Nephron (organoid): ENCODE results near the gene KDF1.
A peak's percentile ranks its signal among the peaks of the same experiment; 100 is the strongest.

Experiments used
- H3K27ac Mint-ChIP-seq, 3 experiments: 2 replicates each; pipeline ENCODE4 v1.8.0; 2020; ENCODE audit warnings: mixed read lengths in 3 of 3, mild to moderate bottlenecking in 2 of 3, moderate library complexity in 1 of 3
- H3K27me3 Mint-ChIP-seq: 2 replicates; pipeline ENCODE4 v1.8.0; 2021; ENCODE audit warnings: low read depth, mild to moderate bottlenecking, moderate library complexity, mixed read lengths
- H3K36me3 Mint-ChIP-seq: 2 replicates; pipeline ENCODE4 v1.8.0; 2020; ENCODE audit warnings: low read depth, mixed read lengths
- H3K4me1 Mint-ChIP-seq: 2 replicates; pipeline ENCODE4 v1.8.0; 2020; ENCODE audit warnings: mixed read lengths
- H3K4me3 Mint-ChIP-seq, 3 experiments: 2 replicates each; pipeline ENCODE4 v1.8.0; 2020; ENCODE audit warnings: mild to moderate bottlenecking in 3 of 3, mixed read lengths in 3 of 3, moderate library complexity in 2 of 3
- H3K9me3 Mint-ChIP-seq: 2 replicates; pipeline ENCODE4 v1.8.0; 2020; ENCODE audit warnings: mixed read lengths
- CTCF ChIP-seq, 3 experiments: fragments of 200-600 bp; sonication (generic); IDR thresholded peaks; one replicate each; pipeline ENCODE4 v1.5.0; 2021; ENCODE audit warnings: antibody characterized with exemption in 3 of 3; ENCODE audit not compliant: unreplicated experiment in 3 of 3

The KDF1 gene

DNA sequence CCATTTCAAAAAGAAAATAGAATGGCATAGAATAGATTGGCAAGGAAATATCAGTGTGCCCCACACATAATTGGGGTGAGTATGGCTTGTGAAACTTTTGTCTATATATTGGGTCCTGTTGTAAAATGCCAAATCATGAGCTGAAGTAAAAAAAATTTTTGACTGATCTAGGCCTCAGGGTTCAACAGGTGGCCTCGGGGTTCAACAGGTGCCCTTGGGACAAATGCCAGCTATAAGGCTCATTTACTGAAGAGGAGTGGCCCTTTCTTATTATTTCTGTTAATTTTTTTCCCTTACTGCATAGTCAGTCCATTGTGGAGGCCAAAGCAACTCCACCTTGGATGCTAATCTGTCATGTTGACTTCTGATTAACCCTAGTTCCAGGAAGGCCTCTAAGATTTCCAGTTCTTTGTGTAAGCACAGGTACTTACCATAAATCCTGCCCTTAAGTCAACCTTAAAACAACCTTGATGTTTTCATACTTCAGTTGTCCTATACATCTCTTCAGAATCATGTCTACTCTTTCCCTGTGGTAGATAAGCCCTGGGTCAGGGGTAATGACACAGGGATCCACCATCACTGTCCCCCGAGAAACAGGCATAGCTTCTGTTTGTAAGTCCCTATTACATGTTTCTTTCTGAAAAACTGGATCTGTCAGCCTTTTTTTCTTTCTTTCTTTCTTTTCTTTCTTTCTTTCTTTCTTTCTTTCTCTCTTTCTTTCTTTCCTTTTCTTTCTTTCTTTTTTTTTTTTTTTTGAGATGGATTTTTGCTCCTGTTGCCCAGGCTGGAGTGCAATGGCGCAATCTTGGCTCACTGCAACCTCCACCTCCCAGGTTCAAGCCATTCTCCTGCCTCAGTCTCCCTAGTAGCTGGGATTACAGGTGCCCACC is 16.6 kb upstream of the KDF1 start:
- Mint-ChIP-seq H3K9me3 (no peaks in the 10 kb centered on the region), H3K27me3 (peaks cover 3% of the 10 kb centered on the region), H3K36me3 (no peaks in the 10 kb centered on the region), H3K4me1 (peaks cover 8% of the 10 kb centered on the region), H3K4me3 (no peak overlapping the region), H3K27ac (no peak overlapping the region)
- no peak for TF ChIP-seq CTCF (IDR thresholded peaks at IDR 0.05; ENCODE audit: unreplicated experiment in 3 of 3)

GRCh38 chr1:26972821-26973220 is 12.6 kb upstream of the KDF1 start:
- no peak overlapping the region for H3K4me3 Mint-ChIP-seq
- peaks cover 3% of the 10 kb centered on the region for H3K27me3 Mint-ChIP-seq
- peaks cover 8% of the 10 kb centered on the region for H3K4me1 Mint-ChIP-seq
- no peaks in the 10 kb centered on the region for H3K9me3 Mint-ChIP-seq
- TF ChIP-seq CTCF (IDR thresholded peaks at IDR 0.05; ENCODE audit: unreplicated experiment in 3 of 3) = no peak
- H3K36me3 Mint-ChIP-seq = no peaks in the 10 kb centered on the region
- peak overlapping the region in 2 of 3 experiments; percentile 16 to 17 for H3K27ac Mint-ChIP-seq

DNA sequence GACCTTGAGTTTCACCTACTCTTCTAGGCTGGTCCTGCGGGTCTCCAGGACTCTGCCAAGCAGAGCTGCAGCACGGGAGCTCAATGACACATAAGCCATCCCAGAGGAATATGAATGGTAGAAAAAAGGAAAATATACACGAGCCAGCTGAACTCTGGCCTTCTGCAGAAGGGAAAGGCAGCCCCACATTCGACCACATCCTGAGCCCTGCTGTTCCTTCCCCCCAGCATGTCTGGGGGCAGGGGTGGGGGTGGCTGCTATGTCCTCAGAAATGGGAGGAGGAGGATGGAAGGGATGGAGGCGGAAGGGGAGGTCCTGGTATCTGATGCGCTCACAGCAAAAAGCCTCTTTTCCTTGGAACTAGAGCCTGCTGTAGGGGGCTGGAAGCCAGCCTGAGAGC is 12.1 kb upstream of the KDF1 start:
- no peak for TF ChIP-seq CTCF (IDR thresholded peaks at IDR 0.05; ENCODE audit: unreplicated experiment in 3 of 3)
- Mint-ChIP-seq H3K4me3 (no peak overlapping the region), H3K4me1 (peaks cover 8% of the 10 kb centered on the region), H3K9me3 (no peaks in the 10 kb centered on the region), H3K36me3 (no peaks in the 10 kb centered on the region), H3K27me3 (peaks cover 3% of the 10 kb centered on the region), H3K27ac (peak overlapping the region in 2 of 3 experiments; percentile 16 to 17)

GRCh38 chr1:26971590-26971989 is 11.3 kb upstream of the KDF1 start:
- Mint-ChIP-seq H3K36me3 (no peaks in the 10 kb centered on the region), H3K27ac (no peak overlapping the region), H3K27me3 (peaks cover 7% of the 10 kb centered on the region), H3K4me1 (peaks cover 8% of the 10 kb centered on the region), H3K4me3 (no peak overlapping the region), H3K9me3 (no peaks in the 10 kb centered on the region)
- no peak for TF ChIP-seq CTCF (IDR thresholded peaks at IDR 0.05; ENCODE audit: unreplicated experiment in 3 of 3)

DNA sequence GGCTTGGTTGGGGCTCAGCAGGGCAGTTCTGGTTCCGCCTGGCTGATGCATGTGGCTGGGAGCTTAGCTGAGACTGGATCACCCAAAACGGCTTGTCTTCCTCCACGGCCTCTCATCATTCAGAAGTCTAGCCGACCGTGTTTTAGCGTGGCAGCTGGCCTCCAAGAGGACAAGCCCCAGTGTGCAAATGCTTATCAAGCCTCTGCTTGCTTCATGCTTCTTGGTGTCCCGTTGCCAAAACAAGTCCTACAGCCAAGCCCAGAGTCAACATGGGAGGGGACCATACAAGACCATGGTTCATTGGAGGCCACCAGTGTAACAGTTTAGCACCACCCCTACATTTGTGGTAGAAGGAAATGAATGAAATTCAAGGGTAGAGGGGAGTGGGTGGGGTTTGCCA is 10.5 kb upstream of the KDF1 start:
- H3K4me3 Mint-ChIP-seq = no peak overlapping the region
- no peaks in the 10 kb centered on the region for H3K9me3 Mint-ChIP-seq
- peaks cover 8% of the 10 kb centered on the region for H3K4me1 Mint-ChIP-seq
- TF ChIP-seq CTCF (IDR thresholded peaks at IDR 0.05; ENCODE audit: unreplicated experiment in 3 of 3) = no peak
- peaks cover 14% of the 10 kb centered on the region for H3K27me3 Mint-ChIP-seq
- H3K36me3 Mint-ChIP-seq = no peaks in the 10 kb centered on the region
- no peak overlapping the region for H3K27ac Mint-ChIP-seq

DNA sequence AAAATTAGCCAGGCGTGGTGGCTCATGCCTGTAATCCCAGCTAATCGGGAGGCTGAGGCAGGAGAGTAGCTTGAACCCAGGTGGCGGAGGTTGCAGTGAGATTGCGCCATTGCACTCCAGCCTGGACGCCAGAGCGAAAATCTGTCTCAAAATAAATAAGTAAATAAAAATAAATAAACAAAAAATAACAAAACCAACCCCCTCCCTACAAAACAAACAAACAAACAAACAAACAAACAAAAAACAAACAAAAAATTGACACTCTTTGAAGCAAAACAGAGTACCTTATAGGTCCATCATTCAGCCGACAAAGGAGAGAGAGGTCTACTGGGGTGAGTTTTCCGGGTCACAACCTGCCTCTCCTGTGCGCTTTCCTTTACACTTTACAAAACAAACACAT is 5.4 kb upstream of the KDF1 start:
- Mint-ChIP-seq H3K27me3 (peaks cover 56% of the 10 kb centered on the region), H3K9me3 (no peaks in the 10 kb centered on the region), H3K4me3 (no peak overlapping the region), H3K36me3 (no peaks in the 10 kb centered on the region), H3K27ac (no peak overlapping the region), H3K4me1 (peaks cover 3% of the 10 kb centered on the region)
- no peak for TF ChIP-seq CTCF (IDR thresholded peaks at IDR 0.05; ENCODE audit: unreplicated experiment in 3 of 3)
